Mucosa of gallbladder (tissue), 1 donor: ENCODE results near the gene ECT2. TPM values are rescaled to one million over a fixed set of nuclear protein-coding genes. Genes with fewer than 3 reads are reported as not detected.
A peak's percentile ranks its signal among the peaks of the same experiment; 100 is the strongest.
"Not testable (repeated sequence)": the region's sequence is repeated elsewhere in the genome, so short reads cannot be mapped to it uniquely, and the experiment has no call there.

Experiments used
- DNase-seq: peaks from one replicate; pipeline ENCODE4 v3.0.0-alpha.2; 2020; ENCODE audit warnings: low spot score
- total RNA-seq: library from RNA; stranded (reverse); gene quantifications from one replicate; pipeline ENCODE4 v1.2.1, GENCODE V29; 2021
- donor health status: DM: no; HTN: no; CAD: no.

ECT2 gene
- 11.2 TPM for total RNA-seq

- DNase-seq = peak; percentile 99
Observed at GRCh38 chr3:172750368-172751174, at the start of gene ECT2. Gene ECT2 (plus strand): TSS chr3:172750726. CDS start chr3:172754531, 3,805 bp downstream.

- DNase-seq = no peak
Observed at GRCh38 chr3:172700936-172701455, 49.5 kb upstream of the ECT2 start.

GRCh38 chr3:172701751-172702150, 48.8 kb upstream of the ECT2 start:
- no peak for DNase-seq

GRCh38 chr3:172702256-172702655, 48.3 kb upstream of the ECT2 start:
- DNase-seq = no peak

GRCh38 chr3:172702731-172703130, 47.8 kb upstream of the ECT2 start:
- DNase-seq = not testable (repeated sequence)

GRCh38 chr3:172704001-172704400, 46.5 kb upstream of the ECT2 start:
- DNase-seq = no peak

GRCh38 chr3:172705170-172705569, 45.4 kb upstream of the ECT2 start:
- no peak for DNase-seq

- DNase-seq = no peak
Observed at GRCh38 chr3:172707030-172707429, 43.5 kb upstream of the ECT2 start.

GRCh38 chr3:172707967-172708366, 42.6 kb upstream of the ECT2 start:
- DNase-seq = no peak

- no peak for DNase-seq
Observed at GRCh38 chr3:172708921-172709773, 41.4 kb upstream of the ECT2 start.

- peak; percentile 25 for DNase-seq
Observed at GRCh38 chr3:172709774-172710663, 40.5 kb upstream of the ECT2 start.

GRCh38 chr3:172710664-172711453, 39.7 kb upstream of the ECT2 start, which contains the start of gene NCEH1:
Gene NCEH1 (minus strand): TSS chr3:172711067. CDS start chr3:172710984, 83 bp downstream.
- DNase-seq = peak; percentile 92

- DNase-seq = peak; percentile 31
Observed at GRCh38 chr3:172711454-172711795, 39.1 kb upstream of the ECT2 start.

- DNase-seq = no peak
Observed at GRCh38 chr3:172713316-172713715, 37.2 kb upstream of the ECT2 start.

GRCh38 chr3:172716476-172716875, 34.0 kb upstream of the ECT2 start:
- peak; percentile 44 for DNase-seq

- DNase-seq = no peak
Observed at GRCh38 chr3:172717493-172718088, 32.9 kb upstream of the ECT2 start.

- DNase-seq = not testable (repeated sequence)
Observed at GRCh38 chr3:172722536-172723040, 27.9 kb upstream of the ECT2 start.

- no peak for DNase-seq
Observed at GRCh38 chr3:172726380-172726779, 24.1 kb upstream of the ECT2 start.

- DNase-seq = no peak
Observed at GRCh38 chr3:172735014-172735413, 15.5 kb upstream of the ECT2 start.

GRCh38 chr3:172739462-172739861, 11.1 kb upstream of the ECT2 start:
- no peak for DNase-seq
